ENCODE measurements around the gene ARHGAP6. TPM values are rescaled to one million over a fixed set of nuclear protein-coding genes. Genes with fewer than 3 reads are reported as not detected.

The ARHGAP6 gene
- total and polyA plus RNA-seq, 2 experiments from 2014 or later, result 0.26 to 0.59 TPM

DNA sequence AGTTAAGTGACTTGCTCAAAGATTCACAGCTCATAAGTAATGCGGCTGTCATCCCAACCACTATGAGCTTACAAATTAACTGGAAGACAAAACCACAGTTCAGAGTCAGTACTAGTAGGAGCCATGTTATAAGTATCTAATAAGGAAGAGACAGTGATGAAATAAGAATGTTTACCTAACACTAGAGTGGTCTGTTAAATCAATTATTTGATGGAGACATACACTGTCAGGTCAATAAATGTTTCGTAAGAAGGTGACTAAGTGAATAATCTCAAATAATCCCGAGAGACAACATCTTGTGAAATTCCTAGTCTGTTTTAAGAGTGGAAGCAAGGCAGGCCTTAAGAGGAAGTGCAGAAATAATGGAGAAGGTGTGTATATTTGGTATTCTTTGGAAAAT, 398.3 kb downstream of the ARHGAP6 start (continued):
- TF ChIP-seq, protein P1, sequence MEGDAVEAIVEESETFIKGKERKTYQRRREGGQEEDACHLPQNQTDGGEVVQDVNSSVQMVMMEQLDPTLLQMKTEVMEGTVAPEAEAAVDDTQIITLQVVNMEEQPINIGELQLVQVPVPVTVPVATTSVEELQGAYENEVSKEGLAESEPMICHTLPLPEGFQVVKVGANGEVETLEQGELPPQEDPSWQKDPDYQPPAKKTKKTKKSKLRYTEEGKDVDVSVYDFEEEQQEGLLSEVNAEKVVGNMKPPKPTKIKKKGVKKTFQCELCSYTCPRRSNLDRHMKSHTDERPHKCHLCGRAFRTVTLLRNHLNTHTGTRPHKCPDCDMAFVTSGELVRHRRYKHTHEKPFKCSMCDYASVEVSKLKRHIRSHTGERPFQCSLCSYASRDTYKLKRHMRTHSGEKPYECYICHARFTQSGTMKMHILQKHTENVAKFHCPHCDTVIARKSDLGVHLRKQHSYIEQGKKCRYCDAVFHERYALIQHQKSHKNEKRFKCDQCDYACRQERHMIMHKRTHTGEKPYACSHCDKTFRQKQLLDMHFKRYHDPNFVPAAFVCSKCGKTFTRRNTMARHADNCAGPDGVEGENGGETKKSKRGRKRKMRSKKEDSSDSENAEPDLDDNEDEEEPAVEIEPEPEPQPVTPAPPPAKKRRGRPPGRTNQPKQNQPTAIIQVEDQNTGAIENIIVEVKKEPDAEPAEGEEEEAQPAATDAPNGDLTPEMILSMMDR (conservative IDR thresholded peaks at IDR 0.05; ENCODE audit: low read depth in 2 of 2), result no peak
- no peak for TF ChIP-seq POLR2AphosphoS5 (IDR thresholded peaks at IDR 0.05; ENCODE audit: low read depth)

DNA sequence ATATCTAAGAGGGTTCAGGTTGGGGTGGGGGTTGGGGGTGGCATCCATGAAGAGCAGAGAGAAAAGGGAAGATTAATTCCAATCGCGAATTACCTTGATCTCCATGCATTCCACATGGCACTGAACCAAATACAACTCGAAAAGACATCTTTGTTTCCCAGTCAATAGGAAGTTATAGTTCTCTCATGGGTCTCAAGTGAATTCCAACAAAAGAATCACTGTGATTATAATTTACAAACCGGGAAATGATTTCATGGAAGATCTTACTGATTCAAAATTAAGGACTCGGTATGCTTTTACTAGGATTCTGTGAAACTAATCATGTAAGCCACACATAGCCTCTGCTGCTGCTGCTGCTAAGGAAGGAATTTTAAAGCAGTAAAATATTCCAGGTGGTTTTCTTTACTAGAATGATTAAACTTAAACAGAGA, 399.1 kb downstream of the ARHGAP6 start:
- H3K9me2 ChIP-seq (ENCODE audit: insufficient read depth), result no peaks in the 10 kb centered on the region
- H3K27me3 Mint-ChIP-seq (ENCODE audit: insufficient read depth, low read depth, poor library complexity), result peaks cover 3% of the 10 kb centered on the region
- no peaks in the 10 kb centered on the region for H3K36me3 ChIP-seq (ENCODE audit: insufficient read depth)
- H3K4me3 ChIP-seq, result no peak overlapping the region
- no peaks in the 10 kb centered on the region for H3K27me3 ChIP-seq (ENCODE audit: insufficient read depth)
- H3K27ac Mint-ChIP-seq, result no peak overlapping the region
- no peak overlapping the region for H3K4me3 Mint-ChIP-seq
- DNase-seq (ENCODE audit: low spot score), result no peak
- no peak overlapping the region for H3K4me2 ChIP-seq
- peaks cover 8% of the 10 kb centered on the region; the same call in 2 of the 3 replicates for H3K4me1 Mint-ChIP-seq
- no peaks in the 10 kb centered on the region for H3F3A ChIP-seq (replicated peaks; ENCODE audit: low read depth)
- H2AFZ ChIP-seq, result no peak overlapping the region
- no peaks in the 10 kb centered on the region for H3K36me3 Mint-ChIP-seq (ENCODE audit: low read depth)
- H3K79me2 ChIP-seq (replicated peaks; ENCODE audit: insufficient read depth), result no peaks in the 10 kb centered on the region
- ATAC-seq, result no peak
- H3K4me1 ChIP-seq (ENCODE audit: insufficient read depth), result no peaks in the 10 kb centered on the region
- H4K20me1 ChIP-seq (replicated peaks; ENCODE audit: insufficient read depth), result no peaks in the 10 kb centered on the region
- no peaks in the 10 kb centered on the region; the same call in 2 of the 3 replicates for H3K9me3 Mint-ChIP-seq
- H3K27ac ChIP-seq (ENCODE audit: low read depth), result no peak overlapping the region
- TF ChIP-seq, protein P2, sequence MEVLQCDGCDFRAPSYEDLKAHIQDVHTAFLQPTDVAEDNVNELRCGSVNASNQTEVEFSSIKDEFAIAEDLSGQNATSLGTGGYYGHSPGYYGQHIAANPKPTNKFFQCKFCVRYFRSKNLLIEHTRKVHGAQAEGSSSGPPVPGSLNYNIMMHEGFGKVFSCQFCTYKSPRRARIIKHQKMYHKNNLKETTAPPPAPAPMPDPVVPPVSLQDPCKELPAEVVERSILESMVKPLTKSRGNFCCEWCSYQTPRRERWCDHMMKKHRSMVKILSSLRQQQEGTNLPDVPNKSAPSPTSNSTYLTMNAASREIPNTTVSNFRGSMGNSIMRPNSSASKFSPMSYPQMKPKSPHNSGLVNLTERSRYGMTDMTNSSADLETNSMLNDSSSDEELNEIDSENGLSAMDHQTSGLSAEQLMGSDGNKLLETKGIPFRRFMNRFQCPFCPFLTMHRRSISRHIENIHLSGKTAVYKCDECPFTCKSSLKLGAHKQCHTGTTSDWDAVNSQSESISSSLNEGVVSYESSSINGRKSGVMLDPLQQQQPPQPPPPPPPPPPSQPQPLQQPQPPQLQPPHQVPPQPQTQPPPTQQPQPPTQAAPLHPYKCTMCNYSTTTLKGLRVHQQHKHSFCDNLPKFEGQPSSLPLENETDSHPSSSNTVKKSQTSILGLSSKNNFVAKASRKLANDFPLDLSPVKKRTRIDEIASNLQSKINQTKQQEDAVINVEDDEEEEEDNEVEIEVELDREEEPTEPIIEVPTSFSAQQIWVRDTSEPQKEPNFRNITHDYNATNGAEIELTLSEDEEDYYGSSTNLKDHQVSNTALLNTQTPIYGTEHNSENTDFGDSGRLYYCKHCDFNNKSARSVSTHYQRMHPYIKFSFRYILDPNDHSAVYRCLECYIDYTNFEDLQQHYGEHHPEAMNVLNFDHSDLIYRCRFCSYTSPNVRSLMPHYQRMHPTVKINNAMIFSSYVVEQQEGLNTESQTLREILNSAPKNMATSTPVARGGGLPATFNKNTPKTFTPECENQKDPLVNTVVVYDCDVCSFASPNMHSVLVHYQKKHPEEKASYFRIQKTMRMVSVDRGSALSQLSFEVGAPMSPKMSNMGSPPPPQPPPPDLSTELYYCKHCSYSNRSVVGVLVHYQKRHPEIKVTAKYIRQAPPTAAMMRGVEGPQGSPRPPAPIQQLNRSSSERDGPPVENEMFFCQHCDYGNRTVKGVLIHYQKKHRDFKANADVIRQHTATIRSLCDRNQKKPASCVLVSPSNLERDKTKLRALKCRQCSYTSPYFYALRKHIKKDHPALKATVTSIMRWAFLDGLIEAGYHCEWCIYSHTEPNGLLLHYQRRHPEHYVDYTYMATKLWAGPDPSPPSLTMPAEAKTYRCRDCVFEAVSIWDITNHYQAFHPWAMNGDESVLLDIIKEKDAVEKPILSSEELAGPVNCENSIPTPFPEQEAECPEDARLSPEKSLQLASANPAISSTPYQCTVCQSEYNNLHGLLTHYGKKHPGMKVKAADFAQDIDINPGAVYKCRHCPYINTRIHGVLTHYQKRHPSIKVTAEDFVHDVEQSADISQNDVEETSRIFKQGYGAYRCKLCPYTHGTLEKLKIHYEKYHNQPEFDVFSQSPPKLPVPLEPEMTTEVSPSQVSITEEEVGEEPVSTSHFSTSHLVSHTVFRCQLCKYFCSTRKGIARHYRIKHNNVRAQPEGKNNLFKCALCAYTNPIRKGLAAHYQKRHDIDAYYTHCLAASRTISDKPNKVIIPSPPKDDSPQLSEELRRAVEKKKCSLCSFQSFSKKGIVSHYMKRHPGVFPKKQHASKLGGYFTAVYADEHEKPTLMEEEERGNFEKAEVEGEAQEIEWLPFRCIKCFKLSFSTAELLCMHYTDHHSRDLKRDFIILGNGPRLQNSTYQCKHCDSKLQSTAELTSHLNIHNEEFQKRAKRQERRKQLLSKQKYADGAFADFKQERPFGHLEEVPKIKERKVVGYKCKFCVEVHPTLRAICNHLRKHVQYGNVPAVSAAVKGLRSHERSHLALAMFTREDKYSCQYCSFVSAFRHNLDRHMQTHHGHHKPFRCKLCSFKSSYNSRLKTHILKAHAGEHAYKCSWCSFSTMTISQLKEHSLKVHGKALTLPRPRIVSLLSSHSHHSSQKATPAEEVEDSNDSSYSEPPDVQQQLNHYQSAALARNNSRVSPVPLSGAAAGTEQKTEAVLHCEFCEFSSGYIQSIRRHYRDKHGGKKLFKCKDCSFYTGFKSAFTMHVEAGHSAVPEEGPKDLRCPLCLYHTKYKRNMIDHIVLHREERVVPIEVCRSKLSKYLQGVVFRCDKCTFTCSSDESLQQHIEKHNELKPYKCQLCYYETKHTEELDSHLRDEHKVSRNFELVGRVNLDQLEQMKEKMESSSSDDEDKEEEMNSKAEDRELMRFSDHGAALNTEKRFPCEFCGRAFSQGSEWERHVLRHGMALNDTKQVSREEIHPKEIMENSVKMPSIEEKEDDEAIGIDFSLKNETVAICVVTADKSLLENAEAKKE (CRISPR knock-in tag; IDR thresholded peaks at IDR 0.05), result no peak
- no peak for TF ChIP-seq STAT1 (IDR thresholded peaks at IDR 0.05; ENCODE audit: unreplicated experiment)
- no peak for TF ChIP-seq ZNF114 (CRISPR knock-in tag; IDR thresholded peaks at IDR 0.05)
- TF ChIP-seq, protein P3, sequence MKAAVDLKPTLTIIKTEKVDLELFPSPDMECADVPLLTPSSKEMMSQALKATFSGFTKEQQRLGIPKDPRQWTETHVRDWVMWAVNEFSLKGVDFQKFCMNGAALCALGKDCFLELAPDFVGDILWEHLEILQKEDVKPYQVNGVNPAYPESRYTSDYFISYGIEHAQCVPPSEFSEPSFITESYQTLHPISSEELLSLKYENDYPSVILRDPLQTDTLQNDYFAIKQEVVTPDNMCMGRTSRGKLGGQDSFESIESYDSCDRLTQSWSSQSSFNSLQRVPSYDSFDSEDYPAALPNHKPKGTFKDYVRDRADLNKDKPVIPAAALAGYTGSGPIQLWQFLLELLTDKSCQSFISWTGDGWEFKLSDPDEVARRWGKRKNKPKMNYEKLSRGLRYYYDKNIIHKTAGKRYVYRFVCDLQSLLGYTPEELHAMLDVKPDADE (IDR thresholded peaks at IDR 0.05), result no peak
- TF ChIP-seq CREB1 (CRISPR knock-in tag; IDR thresholded peaks at IDR 0.05; ENCODE audit: low read depth), result no peak
- TF ChIP-seq, protein P1 (conservative IDR thresholded peaks at IDR 0.05; ENCODE audit: low read depth in 2 of 2), result no peak
- TF ChIP-seq ZNF331 (CRISPR knock-in tag; IDR thresholded peaks at IDR 0.05; ENCODE audit: low read depth), result no peak
- TF ChIP-seq JUNB (IDR thresholded peaks at IDR 0.05; ENCODE audit: unreplicated experiment), result no peak
- TF ChIP-seq, protein P4, sequence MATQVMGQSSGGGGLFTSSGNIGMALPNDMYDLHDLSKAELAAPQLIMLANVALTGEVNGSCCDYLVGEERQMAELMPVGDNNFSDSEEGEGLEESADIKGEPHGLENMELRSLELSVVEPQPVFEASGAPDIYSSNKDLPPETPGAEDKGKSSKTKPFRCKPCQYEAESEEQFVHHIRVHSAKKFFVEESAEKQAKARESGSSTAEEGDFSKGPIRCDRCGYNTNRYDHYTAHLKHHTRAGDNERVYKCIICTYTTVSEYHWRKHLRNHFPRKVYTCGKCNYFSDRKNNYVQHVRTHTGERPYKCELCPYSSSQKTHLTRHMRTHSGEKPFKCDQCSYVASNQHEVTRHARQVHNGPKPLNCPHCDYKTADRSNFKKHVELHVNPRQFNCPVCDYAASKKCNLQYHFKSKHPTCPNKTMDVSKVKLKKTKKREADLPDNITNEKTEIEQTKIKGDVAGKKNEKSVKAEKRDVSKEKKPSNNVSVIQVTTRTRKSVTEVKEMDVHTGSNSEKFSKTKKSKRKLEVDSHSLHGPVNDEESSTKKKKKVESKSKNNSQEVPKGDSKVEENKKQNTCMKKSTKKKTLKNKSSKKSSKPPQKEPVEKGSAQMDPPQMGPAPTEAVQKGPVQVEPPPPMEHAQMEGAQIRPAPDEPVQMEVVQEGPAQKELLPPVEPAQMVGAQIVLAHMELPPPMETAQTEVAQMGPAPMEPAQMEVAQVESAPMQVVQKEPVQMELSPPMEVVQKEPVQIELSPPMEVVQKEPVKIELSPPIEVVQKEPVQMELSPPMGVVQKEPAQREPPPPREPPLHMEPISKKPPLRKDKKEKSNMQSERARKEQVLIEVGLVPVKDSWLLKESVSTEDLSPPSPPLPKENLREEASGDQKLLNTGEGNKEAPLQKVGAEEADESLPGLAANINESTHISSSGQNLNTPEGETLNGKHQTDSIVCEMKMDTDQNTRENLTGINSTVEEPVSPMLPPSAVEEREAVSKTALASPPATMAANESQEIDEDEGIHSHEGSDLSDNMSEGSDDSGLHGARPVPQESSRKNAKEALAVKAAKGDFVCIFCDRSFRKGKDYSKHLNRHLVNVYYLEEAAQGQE (IDR thresholded peaks at IDR 0.05; ENCODE audit: unreplicated experiment), result no peak
- no peak for TF ChIP-seq NANOG (IDR thresholded peaks at IDR 0.05; ENCODE audit: borderline replicate concordance)
